CD14-positive monocyte (primary cell): ENCODE measurements around the gene OR6Q1. TPM values are rescaled to one million over a fixed set of nuclear protein-coding genes. Genes with fewer than 3 reads are reported as not detected.
A peak's percentile ranks its signal among the peaks of the same experiment; 100 is the strongest.
"Not testable (repeated sequence)": the region's sequence is repeated elsewhere in the genome, so short reads cannot be mapped to it uniquely, and the experiment has no call there.

Source experiments
- DNase-seq, 3 donors: peaks; one replicate each; pipeline ENCODE4 v3.0.0-alpha.2; 2011 to 2022
- H2AFZ ChIP-seq: 2 replicates; pipeline ENCODE4 v1.6.0; 2012; ENCODE audit warnings: mild to moderate bottlenecking, low read depth, low read length, inconsistent platforms; ENCODE audit not compliant: insufficient read depth, poor library complexity, severe bottlenecking
- H3K27ac ChIP-seq, 2 donors: 1 replicate in 1 of 2; 2 replicates in 1 of 2; pipeline ENCODE4 v1.5.1; 2012 to 2013; ENCODE audit warnings: low read length in 2 of 2, control low read depth in 1 of 2, inconsistent platforms in 1 of 2, low read depth in 1 of 2, mild to moderate bottlenecking in 1 of 2
- H3K27me3 ChIP-seq, 2 donors: one replicate each; pipeline versions ENCODE4 v1.6.0 to v1.6.1; 2011 to 2013; ENCODE audit warnings: low read length in 2 of 2; ENCODE audit not compliant: control insufficient read depth in 2 of 2, insufficient read depth in 2 of 2
- H3K36me3 ChIP-seq, 2 donors: replicated peaks in 1 of 2; 1 replicate in 1 of 2; 2 replicates in 1 of 2; pipeline versions ENCODE4 v1.5.1 to v1.6.1; 2012 to 2013; ENCODE audit warnings: low read length in 2 of 2, control low read depth in 1 of 2, inconsistent platforms in 1 of 2, mild to moderate bottlenecking in 1 of 2; ENCODE audit not compliant: insufficient read depth in 2 of 2, control insufficient read depth in 1 of 2
- H3K4me1 ChIP-seq, 2 donors: 1 replicate in 1 of 2; 2 replicates in 1 of 2; pipeline versions ENCODE4 v1.5.1 to v1.6.1; 2012 to 2013; ENCODE audit warnings: low read length in 2 of 2, control low read depth in 1 of 2, inconsistent platforms in 1 of 2, mild to moderate bottlenecking in 1 of 2, moderate library complexity in 1 of 2; ENCODE audit not compliant: insufficient read depth in 2 of 2, control insufficient read depth in 1 of 2
- H3K4me2 ChIP-seq: replicated peaks from 2 replicates; pipeline ENCODE3; 2012; ENCODE audit warnings: low read length, moderate library complexity, mild to moderate bottlenecking; ENCODE audit not compliant: poor library complexity, severe bottlenecking; ENCODE audit errors: extremely low read depth
- H3K4me3 ChIP-seq, 3 experiments: fragments of 200-600 bp in 1 of 3; sonication (generic) in 1 of 3; replicated peaks in 1 of 3; 1 replicate in 2 of 3; 2 replicates in 1 of 3; pipeline ENCODE4 v1.5.1; 2011 to 2013; ENCODE audit warnings: low read length in 3 of 3, mild to moderate bottlenecking in 3 of 3, control low read depth in 2 of 3, low read depth in 2 of 3, inconsistent platforms in 1 of 3, moderate library complexity in 1 of 3
- H3K79me2 ChIP-seq: 2 replicates; pipeline ENCODE4 v1.6.0; 2012; ENCODE audit warnings: mild to moderate bottlenecking, control low read depth, inconsistent platforms, low read length, moderate library complexity; ENCODE audit not compliant: insufficient read depth
- H3K9ac ChIP-seq: 2 replicates; pipeline ENCODE4 v1.6.0; 2017; ENCODE audit warnings: low read length, mild to moderate bottlenecking; ENCODE audit not compliant: insufficient read depth, poor library complexity, severe bottlenecking
- H3K9me3 ChIP-seq, 2 donors: replicated peaks in 1 of 2; 1 replicate in 1 of 2; 2 replicates in 1 of 2; pipeline versions ENCODE4 v1.5.1 to v1.6.1; 2012 to 2013; ENCODE audit warnings: low read length in 2 of 2, control low read depth in 1 of 2; ENCODE audit not compliant: control insufficient read depth in 1 of 2, insufficient read depth in 1 of 2
- H4K20me1 ChIP-seq: 2 replicates; pipeline ENCODE4 v1.6.0; 2012; ENCODE audit warnings: mild to moderate bottlenecking, low read length, control low read depth, moderate library complexity; ENCODE audit not compliant: insufficient read depth
- H3K27ac Mint-ChIP-seq, 7 donors: one replicate each; pipeline ENCODE4 v1.8.0; 2020; ENCODE audit warnings: mild to moderate bottlenecking in 7 of 7, mixed read lengths in 7 of 7, moderate library complexity in 6 of 7, inconsistent platforms in 2 of 7
- H3K27me3 Mint-ChIP-seq, 3 donors: one replicate each; pipeline ENCODE4 v1.8.0; 2021 to 2022; ENCODE audit warnings: low read depth in 3 of 3, mild to moderate bottlenecking in 3 of 3, mixed read lengths in 3 of 3, moderate library complexity in 3 of 3, inconsistent platforms in 1 of 3
- H3K36me3 Mint-ChIP-seq, 2 donors: one replicate each; pipeline ENCODE4 v1.8.0; 2020; ENCODE audit warnings: mixed read lengths in 2 of 2, inconsistent platforms in 1 of 2, mild to moderate bottlenecking in 1 of 2
- H3K4me1 Mint-ChIP-seq: one replicate; pipeline ENCODE4 v1.8.0; 2020; ENCODE audit warnings: mild to moderate bottlenecking, mixed read lengths
- H3K4me3 Mint-ChIP-seq, 2 donors: one replicate each; pipeline ENCODE4 v1.8.0; 2020; ENCODE audit warnings: mild to moderate bottlenecking in 2 of 2, mixed read lengths in 2 of 2, moderate library complexity in 1 of 2
- H3K9me3 Mint-ChIP-seq, 7 donors: one replicate each; pipeline ENCODE4 v1.8.0; 2020 to 2022; ENCODE audit warnings: mixed read lengths in 7 of 7, mild to moderate bottlenecking in 6 of 7, moderate library complexity in 6 of 7, inconsistent platforms in 2 of 7
- WGBS: methylation state at CpG from one replicate; pipeline ENCODE4 v1.1.5; 2013; ENCODE audit warnings: missing lambda C conversion rate; ENCODE audit not compliant: insufficient coverage; 5-methylcytosine and 5-hydroxymethylcytosine counted together
- intact Hi-C, 2 donors: fragments of 100-400 bp; cut with micrococcal nuclease; formaldehyde crosslinking; loops; one replicate each; pipeline versions ENCODE4 v1.15.0 to v1.15.1; 2023
- polyA plus RNA-seq, 3 donors: library from polyadenylated mRNA; depleted of rRNA in 1 of 3; unstranded in 2 of 3; stranded (reverse) in 1 of 3; fragments of 300-500 nt in 2 of 3; fragments of >200 nt in 1 of 3; fragmentation: Illumina TruSeq in 2 of 3; gene quantifications; 1 replicate in 2 of 3; 2 replicates in 1 of 3; pipeline ENCODE4 v1.2.3, GENCODE V29; 2012 to 2021
- TF ChIP-seq, protein P1 (sequence below): fragments of 200-600 bp; IDR thresholded peaks from one replicate; pipeline ENCODE4 v1.8.0; 2022; ENCODE audit warnings: antibody characterized with exemption, mild to moderate bottlenecking

OR6Q1 gene
- polyA plus RNA-seq, 3 donors: not detected

GRCh38 chr11:57982776-57983175, 48.0 kb upstream of the OR6Q1 start:
- Mint-ChIP-seq H3K36me3 (no peaks in the 10 kb centered on the region), H3K27me3 (peaks cover 1 to 6% (median 3%) of the 10 kb centered on the region in 3 donors), H3K27ac (no peak overlapping the region), H3K4me3 (no peak overlapping the region), H3K9me3 (peaks cover 0 to 10% (median 0%) of the 10 kb centered on the region in 7 donors), H3K4me1 (no peaks in the 10 kb centered on the region)
- H2AFZ ChIP-seq: no peak overlapping the region
- H3K27ac ChIP-seq: no peak overlapping the region
- H3K4me1 ChIP-seq: no peaks in the 10 kb centered on the region
- TF ChIP-seq, protein P1, sequence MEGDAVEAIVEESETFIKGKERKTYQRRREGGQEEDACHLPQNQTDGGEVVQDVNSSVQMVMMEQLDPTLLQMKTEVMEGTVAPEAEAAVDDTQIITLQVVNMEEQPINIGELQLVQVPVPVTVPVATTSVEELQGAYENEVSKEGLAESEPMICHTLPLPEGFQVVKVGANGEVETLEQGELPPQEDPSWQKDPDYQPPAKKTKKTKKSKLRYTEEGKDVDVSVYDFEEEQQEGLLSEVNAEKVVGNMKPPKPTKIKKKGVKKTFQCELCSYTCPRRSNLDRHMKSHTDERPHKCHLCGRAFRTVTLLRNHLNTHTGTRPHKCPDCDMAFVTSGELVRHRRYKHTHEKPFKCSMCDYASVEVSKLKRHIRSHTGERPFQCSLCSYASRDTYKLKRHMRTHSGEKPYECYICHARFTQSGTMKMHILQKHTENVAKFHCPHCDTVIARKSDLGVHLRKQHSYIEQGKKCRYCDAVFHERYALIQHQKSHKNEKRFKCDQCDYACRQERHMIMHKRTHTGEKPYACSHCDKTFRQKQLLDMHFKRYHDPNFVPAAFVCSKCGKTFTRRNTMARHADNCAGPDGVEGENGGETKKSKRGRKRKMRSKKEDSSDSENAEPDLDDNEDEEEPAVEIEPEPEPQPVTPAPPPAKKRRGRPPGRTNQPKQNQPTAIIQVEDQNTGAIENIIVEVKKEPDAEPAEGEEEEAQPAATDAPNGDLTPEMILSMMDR: no peak
- no peak for DNase-seq
- H3K9me3 ChIP-seq: no peaks in the 10 kb centered on the region
- intact Hi-C loops: no loop called here
- no peak overlapping the region for H3K9ac ChIP-seq
- H3K36me3 ChIP-seq: no peaks in the 10 kb centered on the region
- H3K79me2 ChIP-seq: no peaks in the 10 kb centered on the region
- no peaks in the 10 kb centered on the region for H4K20me1 ChIP-seq
- 60% methylated on average over 1 of the region's 4 CpGs for WGBS
- no peak overlapping the region for H3K4me2 ChIP-seq
- H3K4me3 ChIP-seq: no peak overlapping the region
- H3K27me3 ChIP-seq: peaks cover 0 to 2% of the 10 kb centered on the region in 2 donors

GRCh38 chr11:57983191-57983590, 47.6 kb upstream of the OR6Q1 start:
- no peaks in the 10 kb centered on the region for H4K20me1 ChIP-seq
- intact Hi-C loops: no loop called here
- no peaks in the 10 kb centered on the region for H3K4me1 ChIP-seq
- TF ChIP-seq, protein P1: no peak
- DNase-seq: no peak
- no peak overlapping the region for H3K9ac ChIP-seq
- H3K36me3 Mint-ChIP-seq: no peaks in the 10 kb centered on the region
- H3K4me2 ChIP-seq: no peak overlapping the region
- H3K4me1 Mint-ChIP-seq: no peaks in the 10 kb centered on the region
- H3K27me3 ChIP-seq: peaks cover 0 to 2% of the 10 kb centered on the region in 2 donors
- H3K4me3 Mint-ChIP-seq: no peak overlapping the region
- WGBS: no CpG with 5 or more reads among the region's 3 CpGs
- H3K27me3 Mint-ChIP-seq: peaks cover 3 to 6% (median 4%) of the 10 kb centered on the region in 3 donors
- H3K36me3 ChIP-seq: no peaks in the 10 kb centered on the region
- no peaks in the 10 kb centered on the region for H3K79me2 ChIP-seq
- no peak overlapping the region for H3K27ac ChIP-seq
- no peaks in the 10 kb centered on the region for H3K9me3 ChIP-seq
- H3K4me3 ChIP-seq: no peak overlapping the region
- H3K27ac Mint-ChIP-seq: peak overlapping the region in 1 of 7 donors; percentile 2
- H3K9me3 Mint-ChIP-seq: peaks cover 0 to 10% (median 0%) of the 10 kb centered on the region in 7 donors
- no peak overlapping the region for H2AFZ ChIP-seq

DNA sequence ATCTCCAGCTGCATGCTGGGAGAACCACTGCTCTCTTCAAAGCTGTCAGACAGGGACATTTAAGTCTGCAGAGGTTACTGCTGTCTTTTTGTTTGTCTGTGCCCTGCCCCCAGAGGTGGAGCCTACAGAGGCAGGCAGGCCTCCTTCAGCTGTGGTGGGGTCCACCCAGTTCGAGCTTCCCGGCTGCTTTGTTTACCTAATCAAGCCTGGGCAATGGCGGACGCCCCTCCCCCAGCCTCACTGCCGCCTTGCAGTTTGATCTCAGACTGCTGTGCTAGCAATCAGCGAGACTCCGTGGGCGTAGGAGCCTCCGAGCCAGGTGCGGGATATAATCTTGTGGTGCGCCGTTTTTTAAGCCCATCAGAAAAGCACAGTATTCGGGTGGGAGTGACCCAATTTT, 31.2 kb upstream of the OR6Q1 start:
- H2AFZ ChIP-seq: not testable (repeated sequence)

More for the DNA sequence above, 31.2 kb upstream of the OR6Q1 start:
- peaks cover 0 to 15% (median 10%) of the 10 kb centered on the region in 7 donors for H3K9me3 Mint-ChIP-seq
- H3K27ac Mint-ChIP-seq, H3K27me3 Mint-ChIP-seq, H3K4me3 ChIP-seq, H3K4me3 Mint-ChIP-seq, H3K27ac ChIP-seq, H4K20me1 ChIP-seq, H3K4me1 ChIP-seq, H3K9me3 ChIP-seq, intact Hi-C loops, H3K4me1 Mint-ChIP-seq, H3K36me3 Mint-ChIP-seq, DNase-seq, H3K79me2 ChIP-seq, H3K9ac ChIP-seq, H3K4me2 ChIP-seq, H3K27me3 ChIP-seq, H3K36me3 ChIP-seq: not testable (repeated sequence)
- 69% methylated on average over 4 of the region's 13 CpGs for WGBS
